HepG2 (cell line): ENCODE measurements around the gene DNAL4. TPM values are rescaled to one million over a fixed set of nuclear protein-coding genes. Genes with fewer than 3 reads are reported as not detected.

Experiments used
- ATAC-seq: fragments of 200-7000 bp; cut with Tn5 transposase; 3 replicates; pipeline ENCODE4 v1.9.1; 2020; ENCODE audit warnings: mild to moderate bottlenecking, moderate library complexity
- BruUV-seq: library from RNA; stranded (reverse); fragments of 400-500 nt; replicated peaks from 2 replicates; lab custom pipeline; 2021; lab: Mats Ljungman, UMichigan
- CTCF ChIA-PET: fragments of 300-600 bp; formaldehyde crosslinking; extraction: SDS; loops from one replicate; lab custom pipeline; 2021; ENCODE audit warnings: low total read pairs, inconsistent platforms, low intra/inter-chr PET ratio; lab: Yijun Ruan, JAX
- POLR2A ChIA-PET: fragments of 350-600 bp; sonication (Branson Sonifier 250); formaldehyde crosslinking; loops from one replicate; lab custom pipeline; 2020; ENCODE audit warnings: antibody characterized with exemption, inconsistent platforms; lab: Yijun Ruan, JAX
- DNase-seq: peaks from one replicate; pipeline ENCODE4 v3.0.0-alpha.2; 2015; ENCODE audit warnings: low spot score
- FAIRE-seq: peaks from 3 replicates; lab custom pipeline; 2011; peaks lifted over from hg19 to GRCh38; lab: Jason Lieb, UNC
- H2AFZ ChIP-seq: one replicate; pipeline ENCODE4 v1.6.1; 2011; ENCODE audit warnings: low read length, inconsistent platforms
- H3K27ac ChIP-seq: fragments of 300-600 bp; 3 replicates; pipeline ENCODE4 v1.8.0; 2011; ENCODE audit warnings: mixed run types, mild to moderate bottlenecking, mixed read lengths, low read length, inconsistent platforms; ENCODE audit not compliant: insufficient read depth; ENCODE audit errors: extremely low read length
- H3K27me3 ChIP-seq, 2 experiments: fragments of 200-600 bp in 1 of 2; 2 replicates in 1 of 2; 3 replicates in 1 of 2; pipeline versions ENCODE4 v1.6.0 to v1.8.0; 2011; ENCODE audit warnings: low read length in 2 of 2, mild to moderate bottlenecking in 2 of 2, moderate library complexity in 2 of 2, inconsistent platforms in 1 of 2; ENCODE audit not compliant: insufficient read depth in 2 of 2, control insufficient read depth in 1 of 2
- H3K36me3 ChIP-seq, 2 experiments: fragments of 200-600 bp in 1 of 2; replicated peaks in 1 of 2; 2 replicates in 1 of 2; 3 replicates in 1 of 2; pipeline versions ENCODE4 v1.5.1 to v1.8.0; 2011; ENCODE audit warnings: low read length in 2 of 2, inconsistent platforms in 1 of 2; ENCODE audit not compliant: insufficient read depth in 2 of 2, control insufficient read depth in 1 of 2
- H3K4me1 ChIP-seq: 2 replicates; pipeline ENCODE4 v1.5.1; 2012; ENCODE audit warnings: low read length, inconsistent platforms; ENCODE audit not compliant: insufficient read depth
- H3K4me2 ChIP-seq: 2 replicates; pipeline ENCODE4 v1.6.0; 2011; ENCODE audit warnings: low read depth, low read length, inconsistent platforms
- H3K4me3 ChIP-seq, 3 experiments: fragments of 200-600 bp in 1 of 3; sonication (generic), shearing (Covaris generic) in 1 of 3; replicated peaks in 1 of 3; 2 replicates each; pipeline ENCODE4 v1.5.1; 2011 to 2016; ENCODE audit warnings: low read length in 3 of 3, inconsistent platforms in 2 of 3, low read depth in 2 of 3, mild to moderate bottlenecking in 2 of 3, control low read depth in 1 of 3, mixed read lengths in 1 of 3; ENCODE audit not compliant: insufficient read depth in 1 of 3
- H3K79me2 ChIP-seq: one replicate; pipeline ENCODE4 v1.6.1; 2011; ENCODE audit warnings: low read length, inconsistent platforms; ENCODE audit not compliant: insufficient read depth
- H3K9ac ChIP-seq: 2 replicates; pipeline ENCODE4 v1.6.0; 2011; ENCODE audit warnings: mild to moderate bottlenecking, low read depth, low read length, inconsistent platforms; ENCODE audit not compliant: insufficient read depth
- H3K9me3 ChIP-seq: 2 replicates; pipeline ENCODE4 v1.5.1; 2012; ENCODE audit warnings: mild to moderate bottlenecking, low read length
- H4K20me1 ChIP-seq: 2 replicates; pipeline ENCODE4 v1.6.0; 2011; ENCODE audit warnings: inconsistent platforms, mild to moderate bottlenecking, low read length, moderate library complexity; ENCODE audit not compliant: insufficient read depth
- CEBPB ChIP-seq: IDR thresholded peaks from 2 replicates; pipeline ENCODE4 v1.6.1; 2011; ENCODE audit warnings: low read depth, low read length, improper control_type of control experiment, borderline replicate concordance
- CEBPG ChIP-seq: IDR thresholded peaks from 2 replicates; pipeline ENCODE4 v1.6.1; 2016
- GATAD1 ChIP-seq: IDR thresholded peaks from 2 replicates; pipeline ENCODE4 v1.6.1; 2016; ENCODE audit warnings: missing genetic modification reagents, missing compliant biosample characterization
- HDAC2 ChIP-seq: sonication (generic); formaldehyde crosslinking; IDR thresholded peaks from 2 replicates; pipeline ENCODE4 v1.4.0; 2020; ENCODE audit warnings: missing genetic modification reagents
- HNRNPK ChIP-seq: fragments of 200-400 bp; formaldehyde crosslinking; IDR thresholded peaks from 2 replicates; pipeline ENCODE4 v1.6.1; 2018; ENCODE audit warnings: low read length, low read depth, moderate library complexity, mild to moderate bottlenecking; ENCODE audit not compliant: poor library complexity, severe bottlenecking
- KDM2A ChIP-seq: sonication (generic); formaldehyde crosslinking; IDR thresholded peaks from 2 replicates; pipeline ENCODE4 v1.4.0; 2020; ENCODE audit warnings: low read depth, missing genetic modification reagents, borderline replicate concordance
- KMT2B ChIP-seq: IDR thresholded peaks from 2 replicates; pipeline ENCODE4 v1.6.1; 2016; ENCODE audit warnings: missing genetic modification reagents, missing compliant biosample characterization
- RBAK ChIP-seq: sonication (generic); formaldehyde crosslinking; IDR thresholded peaks from 2 replicates; pipeline ENCODE4 v1.5.1; 2020; ENCODE audit warnings: mild to moderate bottlenecking, missing genetic modification reagents
- TEAD3 ChIP-seq: optimal IDR thresholded peaks from 2 replicates; pipeline ENCODE3; 2016; ENCODE audit warnings: borderline replicate concordance
- TFAP4 ChIP-seq: sonication (generic); IDR thresholded peaks from 2 replicates; pipeline ENCODE4 v1.6.1; 2016; ENCODE audit warnings: low read depth, borderline replicate concordance
- ZBTB20 ChIP-seq: sonication (generic); formaldehyde crosslinking; IDR thresholded peaks from 2 replicates; pipeline ENCODE4 v1.8.1; 2023; ENCODE audit warnings: missing genetic modification reagents, low read depth, mild to moderate bottlenecking, borderline replicate concordance
- ZMAT3 ChIP-seq: sonication (generic); formaldehyde crosslinking; conservative IDR thresholded peaks from 2 replicates; pipeline ENCODE4 v1.7.0; 2021; ENCODE audit warnings: missing genetic modification reagents
- ZNF839 ChIP-seq: sonication (generic); formaldehyde crosslinking; IDR thresholded peaks from 2 replicates; pipeline ENCODE4 v1.4.0; 2020; ENCODE audit warnings: missing genetic modification reagents, mild to moderate bottlenecking, borderline replicate concordance
- WGBS: methylation state at CpG from one replicate; pipeline ENCODE4 v1.1.6; 2017; ENCODE audit warnings: low lambda C conversion rate; 5-methylcytosine and 5-hydroxymethylcytosine counted together
- in situ Hi-C: cut with HindIII; loops from 2 replicates; pipeline ENCODE4 v1.10.0; 2017; ENCODE audit warnings: low pct_unique_long_range_greater_than_20kb; ENCODE audit not compliant: extremely low pct_ligation_motif_present
- intact Hi-C: fragments of 100-400 bp; cut with micrococcal nuclease; formaldehyde crosslinking; loops from one replicate; pipeline ENCODE4 v1.10.0; 2022; ENCODE audit not compliant: unreplicated experiment
- polyA plus RNA-seq, 8 experiments: library from polyadenylated mRNA; depleted of rRNA in 3 of 8; stranded (reverse) in 7 of 8; unstranded in 1 of 8; fragments of >200 nt; fragmentation: Illumina TruSeq in 4 of 8; extraction: Trizol in 4 of 8; gene quantifications; 2 replicates each; pipeline versions ENCODE4 v1.2.1 to v1.2.3, GENCODE V29; 2011 to 2016; ENCODE audit warnings: low read depth in 4 of 8, missing spikeins in 1 of 8, mixed read lengths in 1 of 8; ENCODE audit not compliant: insufficient read depth in 1 of 8
- total RNA-seq, 5 experiments: library from RNA; depleted of rRNA; stranded (reverse); fragments of >200 nt; fragmentation: Illumina TruSeq; extraction: Trizol; gene quantifications; 2 replicates each; pipeline ENCODE4 v1.2.3, GENCODE V29; 2016; ENCODE audit warnings: low read depth in 1 of 5
- TF ChIP-seq, protein P1 (sequence below): sonication (generic); formaldehyde crosslinking; IDR thresholded peaks from 2 replicates; pipeline ENCODE4 v1.4.0; 2020; ENCODE audit warnings: missing genetic modification reagents

DNAL4 gene
- total and polyA plus RNA-seq, 2 of the 13 experiments (the other 11 are each of a cell fraction or from before 2014, with no cell fraction given) = 8.0 to 10.7 TPM

- Histone ChIP-seq H3K36me3 (no peaks in the 10 kb centered on the region), H3K9me3 (no peaks in the 10 kb centered on the region), H3K79me2 (no peaks in the 10 kb centered on the region), H3K4me1 (peaks cover 6% of the 10 kb centered on the region; the same call in 1 of the 2 replicates), H3K27me3 (peaks cover 0 to 10% of the 10 kb centered on the region in 2 experiments; a peak in 3 of 5 replicates), H3K4me3 (no peak overlapping the region), H3K4me2 (0 out of 2 replicates have a peak overlapping the region, but pooled peaks have one; percentile 23), H2AFZ (no peak overlapping the region), H3K9ac (no peak overlapping the region), H4K20me1 (no peaks in the 10 kb centered on the region), H3K27ac (no peak overlapping the region)
- in situ Hi-C loops (no loop called here), intact Hi-C loops (no loop called here)
- peak; percentile 53 for DNase-seq
- ChIA-PET POLR2A (interaction anchor here (0.5 kb wide), 1 partner anchor 100 kb away, joined by 4 read pairs; no protein-coding TSS in a partner anchor), CTCF (no interaction called here)
- TF ChIP-seq CEBPG (CRISPR knock-in tag) = peak; percentile 21; the same call in 1 of the 2 replicates
- TF ChIP-seq GATAD1 (CRISPR knock-in tag) = no peak
- TF ChIP-seq HDAC2 (CRISPR knock-in tag) = no peak
- no peak for TF ChIP-seq KDM2A (CRISPR knock-in tag)
- TF ChIP-seq, protein P1, sequence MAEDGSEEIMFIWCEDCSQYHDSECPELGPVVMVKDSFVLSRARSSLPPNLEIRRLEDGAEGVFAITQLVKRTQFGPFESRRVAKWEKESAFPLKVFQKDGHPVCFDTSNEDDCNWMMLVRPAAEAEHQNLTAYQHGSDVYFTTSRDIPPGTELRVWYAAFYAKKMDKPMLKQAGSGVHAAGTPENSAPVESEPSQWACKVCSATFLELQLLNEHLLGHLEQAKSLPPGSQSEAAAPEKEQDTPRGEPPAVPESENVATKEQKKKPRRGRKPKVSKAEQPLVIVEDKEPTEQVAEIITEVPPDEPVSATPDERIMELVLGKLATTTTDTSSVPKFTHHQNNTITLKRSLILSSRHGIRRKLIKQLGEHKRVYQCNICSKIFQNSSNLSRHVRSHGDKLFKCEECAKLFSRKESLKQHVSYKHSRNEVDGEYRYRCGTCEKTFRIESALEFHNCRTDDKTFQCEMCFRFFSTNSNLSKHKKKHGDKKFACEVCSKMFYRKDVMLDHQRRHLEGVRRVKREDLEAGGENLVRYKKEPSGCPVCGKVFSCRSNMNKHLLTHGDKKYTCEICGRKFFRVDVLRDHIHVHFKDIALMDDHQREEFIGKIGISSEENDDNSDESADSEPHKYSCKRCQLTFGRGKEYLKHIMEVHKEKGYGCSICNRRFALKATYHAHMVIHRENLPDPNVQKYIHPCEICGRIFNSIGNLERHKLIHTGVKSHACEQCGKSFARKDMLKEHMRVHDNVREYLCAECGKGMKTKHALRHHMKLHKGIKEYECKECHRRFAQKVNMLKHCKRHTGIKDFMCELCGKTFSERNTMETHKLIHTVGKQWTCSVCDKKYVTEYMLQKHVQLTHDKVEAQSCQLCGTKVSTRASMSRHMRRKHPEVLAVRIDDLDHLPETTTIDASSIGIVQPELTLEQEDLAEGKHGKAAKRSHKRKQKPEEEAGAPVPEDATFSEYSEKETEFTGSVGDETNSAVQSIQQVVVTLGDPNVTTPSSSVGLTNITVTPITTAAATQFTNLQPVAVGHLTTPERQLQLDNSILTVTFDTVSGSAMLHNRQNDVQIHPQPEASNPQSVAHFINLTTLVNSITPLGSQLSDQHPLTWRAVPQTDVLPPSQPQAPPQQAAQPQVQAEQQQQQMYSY (CRISPR knock-in tag) = peak; percentile 69
- peak; percentile 36; the same call in 1 of the 2 replicates for TF ChIP-seq RBAK (CRISPR knock-in tag)
- TF ChIP-seq TEAD3 (CRISPR knock-in tag) = peak; percentile 44
- no peak for TF ChIP-seq ZMAT3 (CRISPR knock-in tag)
- TF ChIP-seq KMT2B (CRISPR knock-in tag) = no peak
- TF ChIP-seq ZBTB20 = no peak
- no peak for TF ChIP-seq ZNF839
- TF ChIP-seq TFAP4 = peak; percentile 84; the same call in 1 of the 2 replicates
- peak; percentile 17 for TF ChIP-seq HNRNPK
- peak; percentile 63; the same call in 1 of the 2 replicates for TF ChIP-seq CEBPB
- 5% methylated on average over 10 of the region's 10 CpGs for WGBS
- FAIRE-seq = no peak
- peak; percentile 77 for ATAC-seq
- BruUV-seq = no TSS peak
Observed at GRCh38 chr22:38802671-38803121, 8.8 kb upstream of the DNAL4 start.
